IMR-90 (cell line): ENCODE measurements around the gene PARG. TPM values are rescaled to one million over a fixed set of nuclear protein-coding genes. Genes with fewer than 3 reads are reported as not detected.
"Not testable (repeated sequence)": the region's sequence is repeated elsewhere in the genome, so short reads cannot be mapped to it uniquely, and the experiment has no call there.

Source experiments
- ATAC-seq: fragments of 200-7000 bp; cut with Tn5 transposase; 2 replicates; pipeline ENCODE4 v1.9.1; 2020; ENCODE audit warnings: low read depth, mild to moderate bottlenecking, moderate library complexity
- BruUV-seq: library from RNA; stranded (reverse); fragments of 400-500 nt; replicated peaks from 2 replicates; lab custom pipeline; 2021; lab: Mats Ljungman, UMichigan
- CTCF ChIA-PET: fragments of 300-600 bp; formaldehyde crosslinking; extraction: SDS; loops from one replicate; lab custom pipeline; 2021; ENCODE audit warnings: antibody characterized with exemption; lab: Yijun Ruan, JAX
- POLR2A ChIA-PET: fragments of 300-600 bp; sonication (Branson Sonifier 250); formaldehyde crosslinking; loops from one replicate; lab custom pipeline; 2022; ENCODE audit warnings: antibody characterized with exemption; ENCODE audit not compliant: unreplicated experiment; lab: Charles Lee
- DNase-seq: peaks from one replicate; pipeline ENCODE4 v3.0.0; 2013
- H2AFZ ChIP-seq: replicated peaks from 2 replicates; pipeline ENCODE3; 2013; ENCODE audit warnings: low read length, mild to moderate bottlenecking; ENCODE audit not compliant: poor library complexity
- H2AK5ac ChIP-seq: 2 replicates; pipeline ENCODE4 v1.6.1; 2013; ENCODE audit warnings: low read depth, low read length, inconsistent platforms
- H2AK9ac ChIP-seq: replicated peaks from 2 replicates; pipeline ENCODE3; 2013; ENCODE audit warnings: mild to moderate bottlenecking, low read depth, low read length, moderate library complexity; ENCODE audit not compliant: poor library complexity
- H2BK120ac ChIP-seq: 2 replicates; pipeline ENCODE4 v1.6.1; 2013; ENCODE audit warnings: low read depth, low read length, inconsistent platforms
- H2BK15ac ChIP-seq: 3 replicates; pipeline ENCODE4 v1.6.1; 2013; ENCODE audit warnings: low read depth, low read length, inconsistent platforms
- H2BK20ac ChIP-seq: 2 replicates; pipeline ENCODE4 v1.6.1; 2013; ENCODE audit warnings: low read depth, mild to moderate bottlenecking, inconsistent platforms, low read length, moderate library complexity
- H2BK5ac ChIP-seq: 2 replicates; pipeline ENCODE4 v1.6.1; 2013; ENCODE audit warnings: mild to moderate bottlenecking, low read depth, low read length, inconsistent platforms; ENCODE audit not compliant: poor library complexity, severe bottlenecking
- H3K14ac ChIP-seq: replicated peaks from 2 replicates; pipeline ENCODE4 v1.6.1; 2013; ENCODE audit warnings: low read depth, low read length, inconsistent platforms
- H3K18ac ChIP-seq: 2 replicates; pipeline ENCODE4 v1.6.1; 2013; ENCODE audit warnings: low read depth, low read length, control low read depth
- H3K23ac ChIP-seq: 2 replicates; pipeline ENCODE4 v1.6.1; 2013; ENCODE audit warnings: low read depth, low read length, inconsistent platforms
- H3K27ac ChIP-seq: 2 replicates; pipeline ENCODE4 v1.5.1; 2013; ENCODE audit warnings: mild to moderate bottlenecking, control low read depth, low read length; ENCODE audit not compliant: insufficient read depth
- H3K27me3 ChIP-seq: 2 replicates; pipeline ENCODE4 v1.6.1; 2013; ENCODE audit warnings: low read length; ENCODE audit not compliant: control insufficient read depth, insufficient read depth
- H3K36me3 ChIP-seq: 2 replicates; pipeline ENCODE4 v1.6.1; 2013; ENCODE audit warnings: low read length, mixed read lengths; ENCODE audit not compliant: control insufficient read depth, insufficient read depth
- H3K4ac ChIP-seq: 2 replicates; pipeline ENCODE4 v1.6.1; 2013; ENCODE audit warnings: low read depth, low read length, inconsistent platforms
- H3K4me1 ChIP-seq: 2 replicates; pipeline ENCODE4 v1.6.1; 2013; ENCODE audit warnings: low read length, mixed read lengths; ENCODE audit not compliant: control insufficient read depth, insufficient read depth
- H3K4me2 ChIP-seq: 2 replicates; pipeline ENCODE4 v1.6.1; 2013; ENCODE audit warnings: low read depth, mild to moderate bottlenecking, control low read depth, low read length, moderate library complexity
- H3K4me3 ChIP-seq: 2 replicates; pipeline ENCODE4 v1.5.1; 2013; ENCODE audit warnings: low read depth, mild to moderate bottlenecking, control low read depth, low read length, moderate library complexity; ENCODE audit not compliant: insufficient read depth
- H3K56ac ChIP-seq: 2 replicates; pipeline ENCODE4 v1.6.1; 2013; ENCODE audit warnings: low read length, inconsistent platforms; ENCODE audit not compliant: insufficient read depth; ENCODE audit errors: extremely low read depth
- H3K79me1 ChIP-seq, 2 experiments: 2 replicates each; pipeline ENCODE4 v1.6.1; 2013; ENCODE audit warnings: low read length in 2 of 2, inconsistent platforms in 1 of 2, low read depth in 1 of 2
- H3K9ac ChIP-seq: 2 replicates; pipeline ENCODE4 v1.6.1; 2013; ENCODE audit warnings: low read depth, low read length, control low read depth
- H3K9me1 ChIP-seq: 2 replicates; pipeline ENCODE4 v1.6.1; 2013; ENCODE audit warnings: low read length, inconsistent platforms; ENCODE audit not compliant: insufficient read depth
- H3K9me3 ChIP-seq: 2 replicates; pipeline ENCODE4 v1.6.1; 2013; ENCODE audit warnings: low read length; ENCODE audit not compliant: control insufficient read depth, insufficient read depth
- H4K20me1 ChIP-seq: 2 replicates; pipeline ENCODE4 v1.6.1; 2013; ENCODE audit warnings: low read length, inconsistent platforms; ENCODE audit not compliant: insufficient read depth
- H4K5ac ChIP-seq: 2 replicates; pipeline ENCODE4 v1.6.1; 2013; ENCODE audit warnings: mild to moderate bottlenecking, low read depth, low read length, control low read depth
- H4K8ac ChIP-seq, 2 experiments: 2 replicates each; pipeline ENCODE4 v1.6.1; 2013; ENCODE audit warnings: low read depth in 2 of 2, low read length in 2 of 2, control low read depth in 1 of 2, inconsistent platforms in 1 of 2
- H4K91ac ChIP-seq: 2 replicates; pipeline ENCODE4 v1.6.1; 2013; ENCODE audit warnings: low read depth, low read length, inconsistent platforms; ENCODE audit not compliant: insufficient read depth
- WGBS, 2 experiments: methylation state at CpG; one replicate each; pipeline versions ENCODE4 v1.1.5 to v1.1.7; 2013; ENCODE audit warnings: missing lambda C conversion rate in 2 of 2; ENCODE audit not compliant: insufficient read length in 1 of 2; ENCODE audit errors: extremely low coverage in 2 of 2; 5-methylcytosine and 5-hydroxymethylcytosine counted together
- dilution Hi-C: fragments of 300-500 bp; cut with HindIII; formaldehyde crosslinking; loops from one replicate; pipeline ENCODE4 v1.14.3; 2018; ENCODE audit warnings: low sequenced_read_pairs; ENCODE audit not compliant: unreplicated experiment
- in situ Hi-C: fragments of 300-500 bp; cut with MboI; formaldehyde crosslinking; loops from 3 replicates; pipeline ENCODE4 v1.14.3; 2019; ENCODE audit warnings: low sequenced_read_pairs, inconsistent platforms, mixed read lengths
- intact Hi-C: fragments of 100-400 bp; cut with micrococcal nuclease; formaldehyde crosslinking; loops from 2 replicates; pipeline ENCODE4 v1.10.0; 2022
- polyA plus RNA-seq, 3 experiments: library from polyadenylated mRNA; depleted of rRNA; stranded (reverse); fragments of >200 nt; gene quantifications; 2 replicates each; pipeline ENCODE4 v1.2.3, GENCODE V29; 2012; ENCODE audit warnings: low replicate concordance in 1 of 3
- total RNA-seq: library from RNA; depleted of rRNA; stranded (reverse); fragments of >200 nt; gene quantifications from 2 replicates; pipeline ENCODE4 v1.2.3, GENCODE V29; 2012

PARG gene
- total and polyA plus RNA-seq, 2 of the 4 experiments (the other 2 are of a cell fraction) = 8.6 to 24.4 TPM

- H3K27ac ChIP-seq, H4K91ac ChIP-seq, H3K4me2 ChIP-seq, H3K79me1 ChIP-seq, H2AK5ac ChIP-seq, H3K18ac ChIP-seq, H3K27me3 ChIP-seq, H3K4ac ChIP-seq, DNase-seq, H3K56ac ChIP-seq, H2BK120ac ChIP-seq, intact Hi-C loops, H3K9ac ChIP-seq, H3K9me3 ChIP-seq, H4K5ac ChIP-seq, H2AFZ ChIP-seq, H3K4me3 ChIP-seq, H3K36me3 ChIP-seq, H3K9me1 ChIP-seq, H3K14ac ChIP-seq, H4K8ac ChIP-seq, dilution Hi-C loops, H2BK20ac ChIP-seq, in situ Hi-C loops, H2AK9ac ChIP-seq, H3K23ac ChIP-seq, H3K4me1 ChIP-seq, CTCF ChIA-PET, H4K20me1 ChIP-seq, POLR2A ChIA-PET, ATAC-seq, H2BK15ac ChIP-seq, BruUV-seq, H2BK5ac ChIP-seq: not testable (repeated sequence)
- no CpG with 5 or more reads among the region's 4 CpGs for WGBS, 2 experiments
Observed at GRCh38 chr10:49922041-49922440, 19.8 kb downstream of the PARG start.

GRCh38 chr10:49917927-49918326 is 23.9 kb downstream of the PARG start:
- H4K5ac ChIP-seq, H2BK5ac ChIP-seq, H4K91ac ChIP-seq, CTCF ChIA-PET, H3K18ac ChIP-seq, H3K4me2 ChIP-seq, H3K4ac ChIP-seq, intact Hi-C loops, H3K23ac ChIP-seq, BruUV-seq, H4K20me1 ChIP-seq, H3K9ac ChIP-seq, H3K36me3 ChIP-seq, H3K14ac ChIP-seq, H3K79me1 ChIP-seq, H2BK15ac ChIP-seq, H3K27ac ChIP-seq, H2AFZ ChIP-seq, H3K27me3 ChIP-seq, H3K56ac ChIP-seq, H3K9me1 ChIP-seq, H2BK120ac ChIP-seq, H3K4me1 ChIP-seq, H3K9me3 ChIP-seq, dilution Hi-C loops, H4K8ac ChIP-seq, POLR2A ChIA-PET, H2BK20ac ChIP-seq, H2AK9ac ChIP-seq, H3K4me3 ChIP-seq, H2AK5ac ChIP-seq: not testable (repeated sequence)
- DNase-seq (peak; percentile 41), ATAC-seq (peak; percentile 96)
- in situ Hi-C loops = loop anchor here (10.0 kb wide), 1 partner anchor 323 kb away; no protein-coding TSS in a partner anchor
